ENCODE measurements around the gene PLEKHA7.
"Not testable (repeated sequence)": the region's sequence is repeated elsewhere in the genome, so short reads cannot be mapped to it uniquely, and the experiment has no call there.

The PLEKHA7 gene

GRCh38 chr11:16966930-16967671, 47.1 kb downstream of the PLEKHA7 start:
- DNase-seq, result no peak
- no peak overlapping the region for H3K4me3 ChIP-seq (ENCODE audit: low read depth, low read length)
- in situ Hi-C loops (cut with HindIII; ENCODE audit: low pct_ligation_motif_present, low sequenced_read_pairs), result no loop called here
- no peak for TF ChIP-seq CTCF (IDR thresholded peaks at IDR 0.05; ENCODE audit: low read depth, low read length, missing control alignments)
- H3K36me3 ChIP-seq (replicated peaks), result no peaks in the 10 kb centered on the region
- H3K27ac ChIP-seq, result no peak overlapping the region
- H3K27me3 ChIP-seq (replicated peaks), result no peaks in the 10 kb centered on the region

GRCh38 chr11:16964501-16964900, 49.7 kb downstream of the PLEKHA7 start:
- in situ Hi-C loops (cut with HindIII; ENCODE audit: low pct_ligation_motif_present, low sequenced_read_pairs), result no loop called here
- Histone ChIP-seq H3K4me3 (ENCODE audit: low read depth, low read length) (no peak overlapping the region), H3K27me3 (replicated peaks) (no peaks in the 10 kb centered on the region), H3K27ac (no peak overlapping the region), H3K36me3 (replicated peaks) (no peaks in the 10 kb centered on the region)
- TF ChIP-seq CTCF (IDR thresholded peaks at IDR 0.05; ENCODE audit: low read depth, low read length, missing control alignments), result no peak
- DNase-seq, result no peak

GRCh38 chr11:16963316-16963876, 50.8 kb downstream of the PLEKHA7 start:
- Histone ChIP-seq H3K27me3 (replicated peaks) (no peaks in the 10 kb centered on the region), H3K27ac (no peak overlapping the region), H3K36me3 (replicated peaks) (no peaks in the 10 kb centered on the region), H3K4me3 (ENCODE audit: low read depth, low read length) (no peak overlapping the region)
- DNase-seq, result no peak
- no peak for TF ChIP-seq CTCF (IDR thresholded peaks at IDR 0.05; ENCODE audit: low read depth, low read length, missing control alignments)
- in situ Hi-C loops (cut with HindIII; ENCODE audit: low pct_ligation_motif_present, low sequenced_read_pairs), result no loop called here

- DNase-seq; H3K27me3 ChIP-seq (replicated peaks); H3K36me3 ChIP-seq (replicated peaks); H3K4me3 ChIP-seq (ENCODE audit: low read depth, low read length); in situ Hi-C loops (cut with HindIII; ENCODE audit: low pct_ligation_motif_present, low sequenced_read_pairs); H3K27ac ChIP-seq: not testable (repeated sequence)
Measured at GRCh38 chr11:16962589-16962988, 51.6 kb downstream of the PLEKHA7 start.

GRCh38 chr11:16962146-16962545, 52.1 kb downstream of the PLEKHA7 start:
- no peak overlapping the region for H3K27ac ChIP-seq
- in situ Hi-C loops (cut with HindIII; ENCODE audit: low pct_ligation_motif_present, low sequenced_read_pairs), result no loop called here

GRCh38 chr11:16960250-16960649, 54.0 kb downstream of the PLEKHA7 start:
- Histone ChIP-seq H3K27me3 (replicated peaks) (no peaks in the 10 kb centered on the region), H3K27ac (no peak overlapping the region), H3K4me3 (ENCODE audit: low read depth, low read length) (no peak overlapping the region), H3K36me3 (replicated peaks) (no peaks in the 10 kb centered on the region)
- DNase-seq, result no peak
- no peak for TF ChIP-seq CTCF (IDR thresholded peaks at IDR 0.05; ENCODE audit: low read depth, low read length, missing control alignments)
- in situ Hi-C loops (cut with HindIII; ENCODE audit: low pct_ligation_motif_present, low sequenced_read_pairs), result no loop called here

More at GRCh38 chr11:16962146-16962545, 52.1 kb downstream of the PLEKHA7 start:
- no peak for TF ChIP-seq CTCF (IDR thresholded peaks at IDR 0.05; ENCODE audit: low read depth, low read length, missing control alignments)
- Histone ChIP-seq H3K27me3 (replicated peaks) (no peaks in the 10 kb centered on the region), H3K36me3 (replicated peaks) (no peaks in the 10 kb centered on the region), H3K4me3 (ENCODE audit: low read depth, low read length) (no peak overlapping the region)
- DNase-seq, result no peak
